ENCODE results near the gene SLC25A30.

The SLC25A30 gene

DNA sequence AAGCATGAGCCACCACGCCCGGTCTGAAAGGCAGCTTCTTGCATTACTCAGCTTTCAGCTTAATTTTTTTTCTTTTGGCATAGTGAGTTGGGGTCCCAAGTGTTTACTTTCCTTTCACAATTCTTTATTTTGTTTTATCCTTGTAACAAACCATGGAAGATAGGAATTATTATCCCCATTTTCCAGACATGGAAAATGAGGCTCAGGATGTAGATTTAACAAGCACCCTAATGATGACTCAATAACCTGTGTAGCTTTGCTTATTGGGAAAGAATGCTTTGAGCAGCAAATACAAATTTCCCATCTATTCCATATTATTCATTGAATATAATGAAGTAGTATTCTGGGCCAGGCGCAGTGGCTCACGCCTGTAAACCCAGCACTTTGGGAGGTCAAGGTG is 33.1 kb upstream of the SLC25A30 start:
- Histone ChIP-seq H3K4me2 (ENCODE audit: low read depth, low read length, poor library complexity, severe bottlenecking) (no peak overlapping the region), H3K9me2 (replicated peaks; ENCODE audit: insufficient read depth, low read length) (no peaks in the 10 kb centered on the region), H3K79me2 (ENCODE audit: insufficient read depth, low read length) (no peaks in the 10 kb centered on the region), H3K36me3 (ENCODE audit: low read length) (no peaks in the 10 kb centered on the region), H3K9ac (ENCODE audit: low read length) (no peak overlapping the region), H3K9me3 (ENCODE audit: insufficient read depth, low read length) (no peaks in the 10 kb centered on the region), H3K4me3 (ENCODE audit: insufficient read depth, low read length, poor library complexity, severe bottlenecking) (no peak overlapping the region), H4K20me1 (ENCODE audit: low read depth, low read length) (no peaks in the 10 kb centered on the region), H2AFZ (ENCODE audit: low read depth, low read length, severe bottlenecking) (no peak overlapping the region), H3K27ac (ENCODE audit: low read depth, low read length) (no peak overlapping the region), H3K27me3 (ENCODE audit: low read length) (no peaks in the 10 kb centered on the region), H3F3A (ENCODE audit: insufficient read depth) (no peaks in the 10 kb centered on the region)
- TF ChIP-seq CTCF (IDR thresholded peaks at IDR 0.05; ENCODE audit: insufficient read depth, low read length, poor library complexity, severe bottlenecking) (no peak), EZH2phosphoT487 (conservative IDR thresholded peaks at IDR 0.05; ENCODE audit: low read length) (no peak)

GRCh38 chr13:45448965-45449559 is 30.9 kb upstream of the SLC25A30 start:
- Histone ChIP-seq H3K4me3 (ENCODE audit: insufficient read depth, low read length, poor library complexity, severe bottlenecking) (no peak overlapping the region), H2AFZ (ENCODE audit: low read depth, low read length, severe bottlenecking) (no peak overlapping the region), H3K27ac (ENCODE audit: low read depth, low read length) (no peak overlapping the region), H3K9me3 (ENCODE audit: insufficient read depth, low read length) (no peaks in the 10 kb centered on the region), H3K4me2 (ENCODE audit: low read depth, low read length, poor library complexity, severe bottlenecking) (no peak overlapping the region), H3K79me2 (ENCODE audit: insufficient read depth, low read length) (no peaks in the 10 kb centered on the region), H3K36me3 (ENCODE audit: low read length) (no peaks in the 10 kb centered on the region), H3F3A (ENCODE audit: insufficient read depth) (no peaks in the 10 kb centered on the region), H3K9ac (ENCODE audit: low read length) (no peak overlapping the region), H4K20me1 (ENCODE audit: low read depth, low read length) (no peaks in the 10 kb centered on the region), H3K27me3 (ENCODE audit: low read length) (no peaks in the 10 kb centered on the region), H3K9me2 (replicated peaks; ENCODE audit: insufficient read depth, low read length) (no peaks in the 10 kb centered on the region)
- TF ChIP-seq EZH2phosphoT487 (conservative IDR thresholded peaks at IDR 0.05; ENCODE audit: low read length) (no peak), CTCF (IDR thresholded peaks at IDR 0.05; ENCODE audit: insufficient read depth, low read length, poor library complexity, severe bottlenecking) (no peak)

DNA sequence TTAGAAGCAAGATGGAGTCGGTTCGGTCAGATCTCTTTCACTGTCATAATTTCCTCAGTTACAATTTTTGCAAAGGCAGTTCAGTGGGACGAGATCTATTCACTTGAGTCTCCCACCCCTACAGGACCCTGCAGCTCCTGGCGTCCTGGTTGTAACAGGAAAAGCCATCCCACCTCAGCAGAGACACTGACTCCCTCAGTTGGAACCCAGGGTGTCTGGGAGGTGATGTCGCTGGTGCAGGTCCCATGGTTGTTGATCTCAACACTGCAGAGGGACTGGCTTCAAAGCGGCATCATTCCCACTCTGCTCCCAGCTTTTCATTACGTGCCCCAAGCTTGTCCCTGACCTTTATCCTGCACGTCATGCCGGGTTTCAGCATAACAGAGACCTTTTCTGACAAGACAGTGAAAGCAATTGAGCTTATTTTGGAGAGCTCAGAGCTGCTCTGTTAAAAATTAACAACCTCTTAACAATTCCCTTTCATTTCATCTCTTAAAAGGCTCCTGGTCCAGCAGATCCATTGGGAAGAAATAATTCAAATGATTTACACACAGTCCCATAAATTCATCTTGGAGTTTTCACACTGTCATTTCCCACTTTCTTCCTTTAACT is 29.0 kb upstream of the SLC25A30 start:
- no peak overlapping the region for H3K27ac ChIP-seq (ENCODE audit: low read depth, low read length)
- H3K9ac ChIP-seq (ENCODE audit: low read length): no peak overlapping the region
- no peaks in the 10 kb centered on the region for H3K27me3 ChIP-seq (ENCODE audit: low read length)
- no peaks in the 10 kb centered on the region for H3K9me2 ChIP-seq (replicated peaks; ENCODE audit: insufficient read depth, low read length)
- H3K4me3 ChIP-seq (ENCODE audit: insufficient read depth, low read length, poor library complexity, severe bottlenecking): no peak overlapping the region
- H4K20me1 ChIP-seq (ENCODE audit: low read depth, low read length): no peaks in the 10 kb centered on the region
- TF ChIP-seq EZH2phosphoT487 (conservative IDR thresholded peaks at IDR 0.05; ENCODE audit: low read length) (no peak), CTCF (IDR thresholded peaks at IDR 0.05; ENCODE audit: insufficient read depth, low read length, poor library complexity, severe bottlenecking) (no peak)
- H2AFZ ChIP-seq (ENCODE audit: low read depth, low read length, severe bottlenecking): no peak overlapping the region
- no peaks in the 10 kb centered on the region for H3K36me3 ChIP-seq (ENCODE audit: low read length)
- no peaks in the 10 kb centered on the region for H3K9me3 ChIP-seq (ENCODE audit: insufficient read depth, low read length)
- no peaks in the 10 kb centered on the region for H3K79me2 ChIP-seq (ENCODE audit: insufficient read depth, low read length)
- no peaks in the 10 kb centered on the region for H3F3A ChIP-seq (ENCODE audit: insufficient read depth)
- H3K4me2 ChIP-seq (ENCODE audit: low read depth, low read length, poor library complexity, severe bottlenecking): no peak overlapping the region
